AG09309 (cell line): Measurements from ENCODE around the gene B4GALT2.

Source experiments
- DNase-seq: peaks from one replicate; pipeline ENCODE4 v3.0.0-alpha.2; 2010; ENCODE audit warnings: low read depth
- H3K4me3 ChIP-seq: 2 replicates; pipeline ENCODE4 v1.5.1; 2011; ENCODE audit warnings: mild to moderate bottlenecking, low read depth, low read length, moderate library complexity; ENCODE audit not compliant: control insufficient read depth
- TF ChIP-seq, protein P1 (sequence below): IDR thresholded peaks from 2 replicates; pipeline ENCODE4 v1.5.1; 2011; ENCODE audit warnings: mild to moderate bottlenecking, low read depth, low read length, inconsistent platforms; ENCODE audit not compliant: insufficient read depth, control insufficient read depth; ENCODE audit errors: missing control alignments

B4GALT2 gene

DNA sequence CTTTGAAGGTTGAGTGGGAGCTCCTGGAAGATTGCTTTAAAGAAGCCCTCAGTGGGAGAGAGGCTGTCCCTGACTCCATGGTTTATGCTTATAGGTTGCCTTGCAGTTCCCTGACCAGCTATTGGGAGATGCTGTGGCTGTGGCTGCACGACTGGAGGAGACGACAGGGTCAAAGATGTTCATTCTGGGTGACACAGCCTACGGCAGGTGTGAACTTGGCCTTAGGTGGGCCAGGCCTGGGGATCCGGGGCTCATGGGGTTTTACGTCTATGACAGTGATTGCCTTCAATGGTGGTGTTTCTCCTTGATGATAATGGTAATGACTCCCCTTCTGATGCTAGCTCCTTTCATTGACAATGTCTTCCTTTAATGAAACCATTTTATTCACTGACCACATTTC is 8.5 kb upstream of the B4GALT2 start:
- no peak for DNase-seq
- TF ChIP-seq, protein P1, sequence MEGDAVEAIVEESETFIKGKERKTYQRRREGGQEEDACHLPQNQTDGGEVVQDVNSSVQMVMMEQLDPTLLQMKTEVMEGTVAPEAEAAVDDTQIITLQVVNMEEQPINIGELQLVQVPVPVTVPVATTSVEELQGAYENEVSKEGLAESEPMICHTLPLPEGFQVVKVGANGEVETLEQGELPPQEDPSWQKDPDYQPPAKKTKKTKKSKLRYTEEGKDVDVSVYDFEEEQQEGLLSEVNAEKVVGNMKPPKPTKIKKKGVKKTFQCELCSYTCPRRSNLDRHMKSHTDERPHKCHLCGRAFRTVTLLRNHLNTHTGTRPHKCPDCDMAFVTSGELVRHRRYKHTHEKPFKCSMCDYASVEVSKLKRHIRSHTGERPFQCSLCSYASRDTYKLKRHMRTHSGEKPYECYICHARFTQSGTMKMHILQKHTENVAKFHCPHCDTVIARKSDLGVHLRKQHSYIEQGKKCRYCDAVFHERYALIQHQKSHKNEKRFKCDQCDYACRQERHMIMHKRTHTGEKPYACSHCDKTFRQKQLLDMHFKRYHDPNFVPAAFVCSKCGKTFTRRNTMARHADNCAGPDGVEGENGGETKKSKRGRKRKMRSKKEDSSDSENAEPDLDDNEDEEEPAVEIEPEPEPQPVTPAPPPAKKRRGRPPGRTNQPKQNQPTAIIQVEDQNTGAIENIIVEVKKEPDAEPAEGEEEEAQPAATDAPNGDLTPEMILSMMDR, result no peak
- H3K4me3 ChIP-seq, result peak overlapping the region; percentile 71

DNA sequence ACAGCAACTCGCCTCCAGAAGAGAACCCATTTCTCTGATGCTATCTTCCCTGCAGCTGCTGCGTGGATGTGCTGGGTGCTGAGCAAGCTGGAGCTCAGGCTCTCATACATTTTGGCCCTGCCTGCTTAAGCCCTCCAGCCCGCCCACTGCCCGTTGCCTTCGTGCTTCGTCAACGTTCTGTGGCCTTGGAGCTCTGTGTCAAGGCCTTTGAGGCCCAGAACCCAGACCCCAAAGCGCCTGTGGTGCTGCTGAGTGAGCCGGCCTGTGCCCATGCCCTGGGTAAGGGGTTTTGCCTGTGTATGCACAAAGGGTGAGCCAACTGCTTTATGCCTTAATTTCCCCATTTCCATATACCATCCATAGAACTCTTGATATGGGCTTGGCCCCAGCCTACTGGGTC is 8.1 kb upstream of the B4GALT2 start:
- no peak for DNase-seq
- TF ChIP-seq, protein P1, result no peak
- peak overlapping the region; percentile 71 for H3K4me3 ChIP-seq

DNA sequence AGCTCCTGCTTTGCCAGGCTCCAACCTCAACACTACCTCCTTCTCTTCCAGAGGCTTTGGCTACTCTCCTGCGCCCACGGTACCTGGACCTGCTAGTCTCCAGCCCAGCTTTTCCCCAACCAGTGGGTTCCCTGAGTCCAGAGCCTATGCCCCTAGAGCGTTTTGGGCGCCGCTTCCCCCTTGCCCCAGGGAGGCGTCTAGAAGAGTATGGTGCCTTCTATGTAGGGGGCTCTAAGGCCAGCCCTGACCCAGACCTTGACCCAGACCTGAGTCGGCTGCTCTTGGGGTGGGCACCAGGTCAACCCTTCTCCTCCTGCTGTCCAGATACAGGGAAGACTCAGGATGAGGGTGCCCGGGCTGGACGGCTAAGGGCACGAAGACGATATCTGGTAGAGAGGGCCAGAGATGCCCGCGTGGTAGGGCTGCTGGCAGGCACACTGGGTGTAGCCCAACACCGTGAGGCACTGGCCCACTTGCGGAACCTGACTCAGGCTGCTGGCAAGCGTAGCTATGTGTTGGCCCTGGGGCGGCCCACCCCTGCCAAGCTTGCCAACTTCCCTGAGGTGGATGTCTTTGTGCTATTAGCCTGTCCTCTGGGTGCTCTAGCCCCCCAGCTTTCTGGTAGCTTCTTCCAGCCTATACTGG is 7.6 kb upstream of the B4GALT2 start:
- no peak for DNase-seq
- TF ChIP-seq, protein P1, result no peak
- no peak overlapping the region for H3K4me3 ChIP-seq

DNA sequence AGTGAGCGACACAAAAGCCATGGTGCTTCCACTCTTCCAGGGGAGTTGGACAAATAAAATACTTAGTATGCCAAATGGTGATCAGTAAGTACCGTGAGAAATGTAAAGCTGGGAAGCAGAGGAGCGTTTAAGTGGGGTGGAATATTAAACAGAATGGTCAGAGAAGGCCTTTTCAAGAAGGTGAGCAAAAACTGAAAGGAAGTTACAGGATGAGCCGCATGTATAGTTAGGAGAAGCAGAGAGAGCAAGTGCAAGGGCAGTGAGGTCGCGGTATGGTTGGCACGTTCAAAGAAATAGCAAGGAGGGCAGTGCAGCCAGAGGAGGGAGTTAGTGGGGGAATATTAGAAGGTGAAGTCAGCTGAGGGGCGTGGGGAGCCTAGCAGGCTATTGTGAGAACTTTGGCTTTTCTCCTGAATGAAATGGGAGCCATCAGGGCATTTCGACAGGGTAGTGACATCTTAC is 5.0 kb upstream of the B4GALT2 start:
- no peak for DNase-seq
- H3K4me3 ChIP-seq, result peak overlapping the region; percentile 93
- TF ChIP-seq, protein P1, result no peak

DNA sequence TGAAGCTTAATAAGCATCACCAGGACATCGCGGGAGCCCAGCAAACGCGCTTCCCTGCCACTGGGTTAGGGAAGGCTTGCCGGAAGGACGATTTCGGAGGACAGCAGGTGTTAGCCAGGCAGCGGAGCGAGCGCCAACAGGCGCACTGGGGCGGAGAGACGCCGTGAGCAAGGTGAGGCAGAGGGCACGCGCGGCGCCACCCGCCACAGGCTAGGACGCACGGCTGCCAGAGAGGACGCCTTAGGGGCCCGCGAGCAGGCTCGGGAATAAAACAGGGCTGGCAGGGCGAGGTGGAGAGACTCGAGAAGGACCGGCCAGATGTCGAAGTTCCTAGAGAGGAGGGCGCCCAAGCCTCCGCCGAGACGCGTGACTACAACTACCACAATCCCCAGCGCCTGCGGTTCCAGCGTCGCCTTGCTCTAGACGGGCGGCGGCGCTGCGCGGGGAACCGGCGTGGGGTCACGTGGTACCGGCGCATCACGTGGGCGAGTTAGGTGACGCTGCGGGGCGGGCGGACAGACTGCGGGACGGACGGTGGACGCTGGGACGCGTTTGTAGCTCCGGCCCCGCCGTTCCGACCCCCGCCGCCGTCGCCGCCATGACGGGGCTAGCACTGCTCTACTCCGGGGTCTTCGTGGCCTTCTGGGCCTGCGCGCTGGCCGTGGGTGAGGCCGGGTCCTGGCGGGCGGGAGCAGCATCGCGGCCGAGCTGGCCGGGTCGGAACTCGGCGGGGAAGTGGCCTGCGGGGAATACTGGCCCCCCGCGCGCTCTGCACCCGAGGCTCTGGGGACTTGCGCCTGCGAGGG is 4.4 kb upstream of the B4GALT2 start, which contains the start of gene ATP6V0B:
TSS of gene ATP6V0B (plus strand) at position 518 of the 806 bp plus-strand sequence. CDS start at position 599, 81 bp downstream.
- DNase-seq, result peak; percentile 54
- TF ChIP-seq, protein P1, result peak; percentile 22
- peak within 1 kb of the TSS; percentile 93 for H3K4me3 ChIP-seq

DNA sequence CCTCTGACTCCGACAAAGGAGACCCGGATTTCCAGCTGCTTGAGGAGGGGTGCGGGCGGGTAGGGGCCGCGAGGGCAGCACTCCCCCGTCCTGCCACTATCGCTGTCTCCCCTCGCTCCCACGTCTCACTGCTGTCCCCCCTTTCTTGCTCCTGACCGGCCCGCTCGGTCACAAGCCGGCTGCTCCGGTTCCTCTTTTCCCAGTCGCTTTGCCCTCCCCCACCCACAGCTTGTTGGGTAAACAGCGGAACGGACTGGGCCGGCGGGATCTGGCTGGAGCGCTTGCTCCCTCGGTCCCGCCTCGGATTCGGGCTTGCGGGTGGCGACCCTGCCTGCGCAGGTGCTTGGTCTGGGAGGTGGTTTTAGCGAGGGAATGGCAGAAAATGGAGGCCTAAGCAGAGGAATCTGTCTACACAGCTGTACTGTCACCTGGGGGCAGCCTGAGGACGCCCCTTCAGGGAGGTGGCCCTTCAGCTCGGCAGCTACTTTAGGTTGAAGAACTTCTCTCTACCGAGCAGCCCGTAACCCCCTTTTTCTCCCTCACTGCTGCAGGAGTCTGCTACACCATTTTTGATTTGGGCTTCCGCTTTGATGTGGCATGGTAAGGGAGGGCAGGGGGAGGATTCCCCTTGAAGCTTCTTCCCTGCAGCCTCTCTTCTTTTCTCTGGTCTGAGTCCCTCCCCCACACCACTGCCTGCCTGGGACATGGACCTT is 3.6 kb upstream of the B4GALT2 start:
- peak overlapping the region; percentile 93 for H3K4me3 ChIP-seq
- no peak for DNase-seq
- TF ChIP-seq, protein P1, result no peak
